ENCODE results near the gene CEP295NL.

CEP295NL gene

GRCh38 chr17:78944026-78944425 lies 41.0 kb upstream of the CEP295NL start:
- no peak for FAIRE-seq
- TF ChIP-seq POLR2AphosphoS5 (IDR thresholded peaks at IDR 0.05; ENCODE audit: low read depth, low read length) (no peak), POLR2A (IDR thresholded peaks at IDR 0.05; ENCODE audit: low read depth, low read length) (no peak), POU2F2 (IDR thresholded peaks at IDR 0.05; ENCODE audit: low read depth, low read length) (no peak), SPI1 (IDR thresholded peaks at IDR 0.05; ENCODE audit: low read depth, low read length) (no peak), TAF1 (IDR thresholded peaks at IDR 0.05; ENCODE audit: low read depth, low read length) (no peak), PAX5 (IDR thresholded peaks at IDR 0.05; ENCODE audit: insufficient read depth, low read length, severe bottlenecking) (no peak)
- no peak for DNase-seq (ENCODE audit: insufficient read length, low spot score)

- FAIRE-seq = no peak
- TF ChIP-seq PAX5 (IDR thresholded peaks at IDR 0.05; ENCODE audit: insufficient read depth, low read length, severe bottlenecking) (no peak), SPI1 (IDR thresholded peaks at IDR 0.05; ENCODE audit: low read depth, low read length) (no peak), POLR2AphosphoS5 (IDR thresholded peaks at IDR 0.05; ENCODE audit: low read depth, low read length) (no peak), TAF1 (IDR thresholded peaks at IDR 0.05; ENCODE audit: low read depth, low read length) (no peak), POU2F2 (IDR thresholded peaks at IDR 0.05; ENCODE audit: low read depth, low read length) (no peak), POLR2A (IDR thresholded peaks at IDR 0.05; ENCODE audit: low read depth, low read length) (no peak)
- DNase-seq (ENCODE audit: insufficient read length, low spot score) = no peak
Measured at GRCh38 chr17:78940708-78941107, 37.7 kb upstream of the CEP295NL start.

- DNase-seq (ENCODE audit: insufficient read length, low spot score) (no peak), FAIRE-seq (no peak)
- no peak for TF ChIP-seq POLR2A (IDR thresholded peaks at IDR 0.05; ENCODE audit: low read depth, low read length)
- TF ChIP-seq SPI1 (IDR thresholded peaks at IDR 0.05; ENCODE audit: low read depth, low read length) = no peak
- TF ChIP-seq TAF1 (IDR thresholded peaks at IDR 0.05; ENCODE audit: low read depth, low read length) = no peak
- no peak for TF ChIP-seq POLR2AphosphoS5 (IDR thresholded peaks at IDR 0.05; ENCODE audit: low read depth, low read length)
- TF ChIP-seq POU2F2 (IDR thresholded peaks at IDR 0.05; ENCODE audit: low read depth, low read length) = no peak
- no peak for TF ChIP-seq PAX5 (IDR thresholded peaks at IDR 0.05; ENCODE audit: insufficient read depth, low read length, severe bottlenecking)
Measured at GRCh38 chr17:78940258-78940657, 37.3 kb upstream of the CEP295NL start.

- TF ChIP-seq POU2F2 (IDR thresholded peaks at IDR 0.05; ENCODE audit: low read depth, low read length) (no peak), POLR2AphosphoS5 (IDR thresholded peaks at IDR 0.05; ENCODE audit: low read depth, low read length) (no peak), PAX5 (IDR thresholded peaks at IDR 0.05; ENCODE audit: insufficient read depth, low read length, severe bottlenecking) (no peak), SPI1 (IDR thresholded peaks at IDR 0.05; ENCODE audit: low read depth, low read length) (no peak), TAF1 (IDR thresholded peaks at IDR 0.05; ENCODE audit: low read depth, low read length) (no peak), POLR2A (IDR thresholded peaks at IDR 0.05; ENCODE audit: low read depth, low read length) (no peak)
- FAIRE-seq (no peak), DNase-seq (ENCODE audit: insufficient read length, low spot score) (no peak)
Measured at GRCh38 chr17:78939615-78940014, 36.6 kb upstream of the CEP295NL start.

GRCh38 chr17:78937561-78937960 lies 34.6 kb upstream of the CEP295NL start:
- no peak for DNase-seq (ENCODE audit: insufficient read length, low spot score)
- FAIRE-seq = no peak
- TF ChIP-seq SPI1 (IDR thresholded peaks at IDR 0.05; ENCODE audit: low read depth, low read length) = no peak
- TF ChIP-seq POLR2AphosphoS5 (IDR thresholded peaks at IDR 0.05; ENCODE audit: low read depth, low read length) = no peak
- no peak for TF ChIP-seq POLR2A (IDR thresholded peaks at IDR 0.05; ENCODE audit: low read depth, low read length)
- no peak for TF ChIP-seq POU2F2 (IDR thresholded peaks at IDR 0.05; ENCODE audit: low read depth, low read length)
- no peak for TF ChIP-seq TAF1 (IDR thresholded peaks at IDR 0.05; ENCODE audit: low read depth, low read length)

- FAIRE-seq = no peak
- TF ChIP-seq TAF1 (IDR thresholded peaks at IDR 0.05; ENCODE audit: low read depth, low read length) (no peak), PAX5 (IDR thresholded peaks at IDR 0.05; ENCODE audit: insufficient read depth, low read length, severe bottlenecking) (no peak), POLR2A (IDR thresholded peaks at IDR 0.05; ENCODE audit: low read depth, low read length) (no peak), SPI1 (IDR thresholded peaks at IDR 0.05; ENCODE audit: low read depth, low read length) (no peak), POU2F2 (IDR thresholded peaks at IDR 0.05; ENCODE audit: low read depth, low read length) (no peak), POLR2AphosphoS5 (IDR thresholded peaks at IDR 0.05; ENCODE audit: low read depth, low read length) (no peak)
Measured at GRCh38 chr17:78935419-78936323, 32.7 kb upstream of the CEP295NL start.

GRCh38 chr17:78934681-78935418 lies 31.8 kb upstream of the CEP295NL start:
- DNase-seq (ENCODE audit: insufficient read length, low spot score) (no peak), FAIRE-seq (no peak)
- TF ChIP-seq POLR2A (IDR thresholded peaks at IDR 0.05; ENCODE audit: low read depth, low read length) (no peak), SPI1 (IDR thresholded peaks at IDR 0.05; ENCODE audit: low read depth, low read length) (no peak), POLR2AphosphoS5 (IDR thresholded peaks at IDR 0.05; ENCODE audit: low read depth, low read length) (no peak), TAF1 (IDR thresholded peaks at IDR 0.05; ENCODE audit: low read depth, low read length) (no peak), PAX5 (IDR thresholded peaks at IDR 0.05; ENCODE audit: insufficient read depth, low read length, severe bottlenecking) (no peak), POU2F2 (IDR thresholded peaks at IDR 0.05; ENCODE audit: low read depth, low read length) (no peak)

More at GRCh38 chr17:78935419-78936323, 32.7 kb upstream of the CEP295NL start:
- no peak for DNase-seq (ENCODE audit: insufficient read length, low spot score)

GRCh38 chr17:78933959-78934568 lies 31.1 kb upstream of the CEP295NL start:
- FAIRE-seq = no peak
- no peak for DNase-seq (ENCODE audit: insufficient read length, low spot score)
- TF ChIP-seq SPI1 (IDR thresholded peaks at IDR 0.05; ENCODE audit: low read depth, low read length) (no peak), POU2F2 (IDR thresholded peaks at IDR 0.05; ENCODE audit: low read depth, low read length) (no peak), POLR2A (IDR thresholded peaks at IDR 0.05; ENCODE audit: low read depth, low read length) (no peak), POLR2AphosphoS5 (IDR thresholded peaks at IDR 0.05; ENCODE audit: low read depth, low read length) (no peak)
